Mucosa of descending colon (tissue), 3 donors: ENCODE measurements around the gene NCR1. TPM values are rescaled to one million over a fixed set of nuclear protein-coding genes. Genes with fewer than 3 reads are reported as not detected.
"Not testable (repeated sequence)": the region's sequence is repeated elsewhere in the genome, so short reads cannot be mapped to it uniquely, and the experiment has no call there.

ENCODE experiments used
- ATAC-seq: fragments of 200-7000 bp; cut with Tn5 transposase; one replicate; pipeline ENCODE4 v1.9.1; 2020; ENCODE audit warnings: mild to moderate bottlenecking, moderate library complexity
- DNase-seq, 3 donors: peaks; one replicate each; pipeline ENCODE4 v3.0.0-alpha.2; 2020
- H3K36me3 ChIP-seq: fragments of 200-600 bp; one replicate; pipeline ENCODE4 v1.8.0; 2021; ENCODE audit warnings: low read depth, mild to moderate bottlenecking
- H3K4me1 ChIP-seq: fragments of 200-600 bp; one replicate; pipeline ENCODE4 v1.8.0; 2021; ENCODE audit warnings: low read depth, mild to moderate bottlenecking
- H3K4me3 ChIP-seq: fragments of 200-600 bp; one replicate; pipeline ENCODE4 v1.8.0; 2021; ENCODE audit warnings: mild to moderate bottlenecking
- H3K9me3 ChIP-seq: fragments of 200-600 bp; one replicate; pipeline ENCODE4 v1.8.0; 2021; ENCODE audit warnings: mild to moderate bottlenecking
- intact Hi-C, 2 donors: fragments of 100-400 bp; cut with DNase I in 1 of 2; cut with micrococcal nuclease in 1 of 2; formaldehyde crosslinking; loops; one replicate each; pipeline versions ENCODE4 v1.11.0 to v1.11.1; 2022; cut with DNase I, micrococcal nuclease
- long read RNA-seq, 2 donors: library from polyadenylated mRNA; unstranded; transcript quantifications; one replicate each; pipeline ENCODE4 v2.0.0, GENCODE V29; 2019 to 2021
- total RNA-seq, 3 donors: library from RNA; stranded (reverse); fragmentation: NEBNext Ultra II Directional in 2 of 3; extraction: Animal tissue kit (Norgen Biotek cat#: 25700) in 2 of 3; gene quantifications; one replicate each; pipeline versions ENCODE4 v1.2.1 to v1.2.4, GENCODE V29; 2021 to 2023
- TF ChIP-seq, protein P1 (sequence below): fragments of 200-600 bp; IDR thresholded peaks from one replicate; pipeline ENCODE4 v1.8.0; 2022; ENCODE audit warnings: antibody characterized with exemption, mild to moderate bottlenecking
- donor health status: DM: no; HTN: no; CAD: no; lungs with moderate emphysema.
- donor health status: DM: no; HTN: no; CAD: no.
- donor health status: DM: no; HTN: yes; CAD: no.

NCR1 gene
- total RNA-seq, result under 1 TPM; 0.39 to 0.98 (median 0.73) TPM
- long read RNA-seq, donor 1, result 0 reads
- long read RNA-seq, donor 2, result 0 reads

GRCh38 chr19:54905803-54906511 is at the start of gene NCR1:
Gene NCR1, plus strand, starts transcription at chr19:54906148. Its CDS starts 40 bp downstream, at chr19:54906188.
- Histone ChIP-seq H3K4me1 (no peaks in the 10 kb centered on the region), H3K4me3 (no peak within 1 kb of the TSS), H3K9me3 (no peaks in the 10 kb centered on the region), H3K36me3 (no peaks in the 10 kb centered on the region)
- DNase-seq, result no peak
- TF ChIP-seq, protein P1, sequence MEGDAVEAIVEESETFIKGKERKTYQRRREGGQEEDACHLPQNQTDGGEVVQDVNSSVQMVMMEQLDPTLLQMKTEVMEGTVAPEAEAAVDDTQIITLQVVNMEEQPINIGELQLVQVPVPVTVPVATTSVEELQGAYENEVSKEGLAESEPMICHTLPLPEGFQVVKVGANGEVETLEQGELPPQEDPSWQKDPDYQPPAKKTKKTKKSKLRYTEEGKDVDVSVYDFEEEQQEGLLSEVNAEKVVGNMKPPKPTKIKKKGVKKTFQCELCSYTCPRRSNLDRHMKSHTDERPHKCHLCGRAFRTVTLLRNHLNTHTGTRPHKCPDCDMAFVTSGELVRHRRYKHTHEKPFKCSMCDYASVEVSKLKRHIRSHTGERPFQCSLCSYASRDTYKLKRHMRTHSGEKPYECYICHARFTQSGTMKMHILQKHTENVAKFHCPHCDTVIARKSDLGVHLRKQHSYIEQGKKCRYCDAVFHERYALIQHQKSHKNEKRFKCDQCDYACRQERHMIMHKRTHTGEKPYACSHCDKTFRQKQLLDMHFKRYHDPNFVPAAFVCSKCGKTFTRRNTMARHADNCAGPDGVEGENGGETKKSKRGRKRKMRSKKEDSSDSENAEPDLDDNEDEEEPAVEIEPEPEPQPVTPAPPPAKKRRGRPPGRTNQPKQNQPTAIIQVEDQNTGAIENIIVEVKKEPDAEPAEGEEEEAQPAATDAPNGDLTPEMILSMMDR, result no peak
- ATAC-seq, result peak; percentile 31
- intact Hi-C loops, result no loop called here

DNA sequence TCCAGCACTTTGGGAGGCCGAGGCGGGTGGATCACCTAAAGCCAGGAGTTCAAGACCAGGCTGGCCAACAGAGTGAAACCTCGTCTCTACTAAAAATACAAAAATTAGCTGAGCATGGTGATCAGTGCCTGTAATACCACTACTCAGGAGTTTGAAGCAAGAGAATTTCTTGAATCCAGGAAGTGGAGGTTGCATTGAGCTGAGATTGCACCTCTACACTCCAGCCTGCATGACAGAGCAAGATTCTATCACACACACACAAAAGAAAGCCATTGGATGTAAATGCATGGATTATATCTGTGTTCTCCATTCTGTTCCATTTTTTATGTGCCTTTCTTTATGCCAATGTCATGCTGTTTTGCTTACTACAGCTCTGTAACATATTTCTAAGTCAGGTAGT is 47.5 kb upstream of the NCR1 start:
- intact Hi-C loops, H3K4me1 ChIP-seq, H3K4me3 ChIP-seq, H3K9me3 ChIP-seq, H3K36me3 ChIP-seq, ATAC-seq, DNase-seq: not testable (repeated sequence)

- DNase-seq, H3K9me3 ChIP-seq, H3K36me3 ChIP-seq, intact Hi-C loops, H3K4me3 ChIP-seq, H3K4me1 ChIP-seq, ATAC-seq: not testable (repeated sequence)
These were observed 46.5 kb upstream of the NCR1 start for GRCh38 chr19:54859421-54859820.

- intact Hi-C loops, H3K36me3 ChIP-seq, H3K9me3 ChIP-seq, ATAC-seq, H3K4me3 ChIP-seq, DNase-seq, H3K4me1 ChIP-seq: not testable (repeated sequence)
These were observed 42.5 kb upstream of the NCR1 start for GRCh38 chr19:54863459-54863858.

- H3K4me1 ChIP-seq, result no peaks in the 10 kb centered on the region
- DNase-seq (no peak), ATAC-seq (no peak)
- H3K36me3 ChIP-seq, result no peaks in the 10 kb centered on the region
- no peak overlapping the region for H3K4me3 ChIP-seq
- H3K9me3 ChIP-seq, result no peaks in the 10 kb centered on the region
- TF ChIP-seq, protein P1, result no peak
- intact Hi-C loops, result no loop called here
These were observed 34.3 kb upstream of the NCR1 start for GRCh38 chr19:54871696-54872095.

DNA sequence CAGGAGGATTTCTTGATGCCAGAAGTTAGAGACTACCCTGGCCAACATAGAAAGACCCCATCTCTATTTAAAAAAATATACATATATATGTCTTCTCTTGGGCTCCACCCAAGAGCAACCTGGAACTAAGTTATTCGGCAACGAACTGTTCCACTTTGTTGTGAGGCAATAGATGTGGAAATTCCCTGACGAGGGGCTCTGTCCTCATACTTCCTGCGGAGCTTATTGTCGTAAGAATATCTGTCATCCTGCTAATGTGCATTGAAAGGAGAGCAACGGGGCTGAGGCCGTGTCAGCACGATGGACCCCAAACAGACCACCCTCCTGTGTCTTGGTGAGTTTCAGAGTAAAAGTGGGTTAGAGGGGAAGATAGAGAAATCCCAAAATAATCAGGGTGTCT is 32.0 kb upstream of the NCR1 start, which contains the start of gene FCAR:
TSS of gene FCAR (plus strand) at position 246 of the 400 bp plus-strand sequence. CDS start at position 301, 55 bp downstream.
- Histone ChIP-seq H3K36me3 (no peaks in the 10 kb centered on the region), H3K4me3 (no peak within 1 kb of the TSS), H3K9me3 (no peaks in the 10 kb centered on the region), H3K4me1 (no peaks in the 10 kb centered on the region)
- intact Hi-C loops, result no loop called here
- TF ChIP-seq, protein P1, result no peak
- DNase-seq (no peak), ATAC-seq (no peak)

GRCh38 chr19:54875506-54875905 is 30.4 kb upstream of the NCR1 start:
- TF ChIP-seq, protein P1, result no peak
- intact Hi-C loops, result no loop called here
- peak; percentile 19 for ATAC-seq
- no peak overlapping the region for H3K4me3 ChIP-seq
- no peaks in the 10 kb centered on the region for H3K4me1 ChIP-seq
- no peak for DNase-seq
- no peaks in the 10 kb centered on the region for H3K36me3 ChIP-seq
- no peaks in the 10 kb centered on the region for H3K9me3 ChIP-seq
